Neural cell (in vitro differentiated cells): ENCODE results near the gene VPS39.

ENCODE experiments used
- CTCF ChIP-seq: fragments of 450-650 bp; IDR thresholded peaks from 2 replicates; pipeline ENCODE4 v1.5.1; 2014; ENCODE audit warnings: antibody characterized with exemption, mild to moderate bottlenecking, moderate library complexity; ENCODE audit not compliant: poor library complexity, severe bottlenecking
- MXI1 ChIP-seq: fragments of 450-650 bp; conservative IDR thresholded peaks from 2 replicates; pipeline ENCODE4 v1.6.1; 2014; ENCODE audit warnings: antibody characterized with exemption, mild to moderate bottlenecking; ENCODE audit not compliant: poor library complexity, severe bottlenecking
- POLR2AphosphoS5 ChIP-seq: IDR thresholded peaks from 2 replicates; pipeline ENCODE4 v1.6.1; 2012
- TAF1 ChIP-seq: IDR thresholded peaks from 2 replicates; pipeline ENCODE4 v1.6.1; 2012; ENCODE audit warnings: low read depth
- TF ChIP-seq, protein P1 (sequence below): IDR thresholded peaks from 2 replicates; pipeline ENCODE4 v1.6.1; 2012; ENCODE audit warnings: borderline replicate concordance

DNA sequence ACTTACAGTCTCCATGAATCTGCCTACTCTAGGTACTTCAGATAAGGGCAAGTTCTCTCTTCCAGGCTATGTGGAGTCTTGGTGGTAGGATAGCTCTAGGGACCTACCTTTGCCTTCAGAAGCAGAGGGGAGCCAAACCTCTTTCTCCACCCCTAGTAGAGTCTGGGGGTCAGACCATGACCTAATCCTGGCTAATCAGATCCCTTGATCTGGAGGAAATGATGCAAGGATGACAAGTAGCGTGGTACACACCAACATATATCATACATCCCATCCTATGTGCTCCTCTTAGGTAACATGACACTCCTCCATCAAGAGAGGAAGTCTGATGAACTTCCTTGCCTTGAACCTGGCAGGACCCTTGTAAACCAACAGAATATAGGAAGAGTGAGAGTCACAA lies 36.3 kb downstream of the VPS39 start:
- TF ChIP-seq CTCF: no peak
- TF ChIP-seq POLR2AphosphoS5: no peak
- TF ChIP-seq, protein P1, sequence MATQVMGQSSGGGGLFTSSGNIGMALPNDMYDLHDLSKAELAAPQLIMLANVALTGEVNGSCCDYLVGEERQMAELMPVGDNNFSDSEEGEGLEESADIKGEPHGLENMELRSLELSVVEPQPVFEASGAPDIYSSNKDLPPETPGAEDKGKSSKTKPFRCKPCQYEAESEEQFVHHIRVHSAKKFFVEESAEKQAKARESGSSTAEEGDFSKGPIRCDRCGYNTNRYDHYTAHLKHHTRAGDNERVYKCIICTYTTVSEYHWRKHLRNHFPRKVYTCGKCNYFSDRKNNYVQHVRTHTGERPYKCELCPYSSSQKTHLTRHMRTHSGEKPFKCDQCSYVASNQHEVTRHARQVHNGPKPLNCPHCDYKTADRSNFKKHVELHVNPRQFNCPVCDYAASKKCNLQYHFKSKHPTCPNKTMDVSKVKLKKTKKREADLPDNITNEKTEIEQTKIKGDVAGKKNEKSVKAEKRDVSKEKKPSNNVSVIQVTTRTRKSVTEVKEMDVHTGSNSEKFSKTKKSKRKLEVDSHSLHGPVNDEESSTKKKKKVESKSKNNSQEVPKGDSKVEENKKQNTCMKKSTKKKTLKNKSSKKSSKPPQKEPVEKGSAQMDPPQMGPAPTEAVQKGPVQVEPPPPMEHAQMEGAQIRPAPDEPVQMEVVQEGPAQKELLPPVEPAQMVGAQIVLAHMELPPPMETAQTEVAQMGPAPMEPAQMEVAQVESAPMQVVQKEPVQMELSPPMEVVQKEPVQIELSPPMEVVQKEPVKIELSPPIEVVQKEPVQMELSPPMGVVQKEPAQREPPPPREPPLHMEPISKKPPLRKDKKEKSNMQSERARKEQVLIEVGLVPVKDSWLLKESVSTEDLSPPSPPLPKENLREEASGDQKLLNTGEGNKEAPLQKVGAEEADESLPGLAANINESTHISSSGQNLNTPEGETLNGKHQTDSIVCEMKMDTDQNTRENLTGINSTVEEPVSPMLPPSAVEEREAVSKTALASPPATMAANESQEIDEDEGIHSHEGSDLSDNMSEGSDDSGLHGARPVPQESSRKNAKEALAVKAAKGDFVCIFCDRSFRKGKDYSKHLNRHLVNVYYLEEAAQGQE: no peak
- TF ChIP-seq TAF1: no peak
- no peak for TF ChIP-seq MXI1
